Measurements from ENCODE around the gene PSD2.
"Not testable (repeated sequence)": the region's sequence is repeated elsewhere in the genome, so short reads cannot be mapped to it uniquely, and the experiment has no call there.

The PSD2 gene

DNA sequence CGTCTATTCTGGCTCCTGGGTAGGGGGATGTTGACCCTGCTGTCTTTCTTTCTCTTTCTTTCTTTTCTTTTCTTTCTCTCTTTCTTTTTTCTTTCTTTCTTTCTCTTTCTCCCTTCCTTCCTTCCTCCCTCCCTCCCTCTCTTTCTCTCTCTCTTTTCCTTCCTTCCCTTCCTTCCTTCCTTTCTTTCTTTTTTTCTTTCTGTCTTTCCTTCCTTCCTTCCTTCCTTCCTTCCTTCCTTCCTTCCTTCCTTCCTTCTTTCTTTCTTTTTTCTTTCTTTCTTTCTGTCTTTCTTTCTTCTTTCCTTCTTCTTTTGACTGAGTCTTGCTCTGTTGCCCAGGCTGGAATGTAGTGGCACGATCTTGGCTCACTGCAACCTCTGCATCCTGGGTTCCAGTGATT is 3.0 kb upstream of the PSD2 start:
- not testable (repeated sequence) for DNase-seq

DNA sequence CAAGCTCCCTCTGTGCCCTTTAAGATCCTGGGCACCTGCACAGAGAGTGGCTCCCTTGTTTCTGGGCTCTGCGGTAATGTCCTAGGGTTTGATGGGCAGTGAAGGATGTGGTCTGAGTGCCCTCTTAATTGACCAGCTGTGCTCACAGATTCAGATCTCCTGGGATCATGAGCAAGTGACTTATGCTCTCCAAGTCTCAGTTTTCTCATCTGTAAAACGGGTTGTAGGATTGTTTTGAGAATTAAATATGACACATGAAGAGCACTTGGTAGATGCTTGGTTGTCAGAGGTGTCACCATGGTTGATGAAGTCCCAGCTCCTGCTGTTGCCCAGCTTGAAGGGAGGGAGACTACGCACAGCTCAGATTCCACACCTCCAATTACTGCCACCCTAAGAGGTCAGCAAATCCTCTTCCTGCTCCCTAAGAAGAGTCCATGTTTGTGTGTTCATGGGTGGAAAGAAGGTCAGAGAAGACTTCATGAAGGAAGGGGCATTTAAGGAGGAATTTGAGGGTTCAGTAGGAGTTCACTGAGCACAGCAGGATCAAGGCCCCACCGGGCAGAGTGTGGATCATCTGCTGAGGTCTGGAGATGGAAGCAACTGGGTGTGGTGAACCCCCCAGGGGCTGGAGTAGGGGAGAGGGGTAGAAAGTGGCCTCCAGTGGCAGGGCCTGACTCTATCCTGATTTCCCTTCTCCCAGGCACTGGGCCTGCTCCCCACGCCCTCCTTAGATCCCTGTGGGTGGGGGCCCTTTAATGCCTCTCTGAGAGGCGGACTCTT is 1.4 kb upstream of the PSD2 start:
- no peak for DNase-seq

DNA sequence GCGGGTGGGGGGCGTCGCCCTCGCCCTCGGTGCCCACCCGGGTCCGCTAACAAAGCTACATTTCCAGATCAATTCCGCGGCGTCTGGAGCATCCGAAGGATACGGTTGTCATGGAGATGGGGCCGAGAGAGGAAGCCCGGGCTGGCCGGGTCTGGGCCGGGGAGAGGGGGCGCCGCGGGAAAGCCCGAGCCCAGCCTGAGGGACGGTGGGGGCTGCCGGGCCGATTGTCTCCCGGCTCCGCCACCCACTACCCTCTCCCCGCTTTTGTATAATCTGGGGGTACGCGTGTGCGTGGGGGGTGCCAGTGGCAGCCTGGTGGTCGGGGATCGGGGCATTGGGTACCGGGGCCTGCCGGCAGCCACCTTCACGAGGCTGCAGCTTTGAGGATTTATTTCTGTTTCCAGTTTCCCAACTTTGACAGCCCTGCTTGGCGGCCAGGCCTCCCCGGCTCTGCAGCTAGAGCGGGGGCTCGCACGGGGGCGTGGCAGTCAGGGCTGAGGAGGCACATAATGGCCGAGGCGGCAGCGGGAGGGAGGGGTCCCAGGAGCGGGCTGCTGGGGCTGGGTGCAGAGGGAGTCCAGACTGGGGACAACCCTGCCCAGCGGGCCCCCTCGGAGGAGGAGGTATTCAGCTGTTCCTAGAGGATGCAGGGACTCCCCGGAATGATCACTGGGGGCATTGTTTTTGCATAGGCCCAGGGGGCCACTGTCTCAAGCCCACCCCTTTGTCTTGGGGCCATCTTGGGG is 626 bp downstream of the PSD2 start:
- no peak for DNase-seq

DNA sequence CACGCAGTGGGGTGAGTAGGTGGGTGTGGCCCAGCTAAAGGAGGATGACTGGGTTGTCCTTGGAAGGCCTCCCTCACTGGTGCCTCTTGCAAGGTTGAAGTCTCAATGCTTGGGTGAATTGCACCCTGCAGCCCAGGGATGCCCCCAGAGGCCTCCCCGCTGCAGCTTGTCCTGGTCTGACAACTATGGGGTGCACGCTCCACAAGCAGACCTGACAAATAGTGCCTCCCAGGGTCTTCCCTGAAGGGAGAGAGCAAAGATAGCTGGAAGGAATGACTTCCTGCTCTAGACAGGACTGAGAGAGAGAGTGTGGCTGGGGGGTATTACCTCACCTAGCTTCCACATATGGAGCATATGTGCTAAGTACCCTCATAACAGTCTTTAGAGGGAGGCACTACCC is 1.7 kb downstream of the PSD2 start:
- DNase-seq = no peak

DNA sequence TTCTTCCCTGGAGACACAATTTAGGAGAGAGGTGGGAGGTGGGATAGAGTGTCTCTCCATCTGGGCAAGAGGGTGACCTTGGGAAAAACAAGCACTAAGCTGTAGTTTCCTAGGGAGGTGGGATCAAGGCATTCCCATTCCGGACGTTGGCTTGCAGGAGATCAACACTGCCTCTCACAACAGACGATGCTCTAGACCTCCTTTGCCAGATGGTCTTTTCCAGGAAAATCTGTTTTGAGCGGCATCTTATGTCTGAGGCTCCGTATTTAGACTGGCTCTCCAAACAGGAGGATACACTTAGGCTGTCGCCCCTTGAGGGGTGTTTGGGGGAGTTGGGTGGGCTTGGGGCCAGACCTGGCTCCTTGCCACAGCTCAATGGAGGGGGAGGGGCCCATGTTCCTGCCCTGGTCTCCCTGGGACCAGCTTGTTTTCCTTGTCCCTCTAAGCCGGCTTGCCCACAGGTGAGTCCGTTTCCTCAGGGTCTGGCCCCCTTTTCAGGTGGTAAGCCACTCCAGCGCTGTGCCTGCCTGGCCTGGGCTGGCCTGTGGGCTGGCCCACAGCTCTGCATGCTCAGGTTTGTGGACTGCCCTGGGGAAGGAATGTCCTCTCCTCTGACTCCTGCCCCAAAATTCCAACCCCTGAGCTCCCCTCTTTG is 2.4 kb downstream of the PSD2 start:
- no peak for DNase-seq

DNA sequence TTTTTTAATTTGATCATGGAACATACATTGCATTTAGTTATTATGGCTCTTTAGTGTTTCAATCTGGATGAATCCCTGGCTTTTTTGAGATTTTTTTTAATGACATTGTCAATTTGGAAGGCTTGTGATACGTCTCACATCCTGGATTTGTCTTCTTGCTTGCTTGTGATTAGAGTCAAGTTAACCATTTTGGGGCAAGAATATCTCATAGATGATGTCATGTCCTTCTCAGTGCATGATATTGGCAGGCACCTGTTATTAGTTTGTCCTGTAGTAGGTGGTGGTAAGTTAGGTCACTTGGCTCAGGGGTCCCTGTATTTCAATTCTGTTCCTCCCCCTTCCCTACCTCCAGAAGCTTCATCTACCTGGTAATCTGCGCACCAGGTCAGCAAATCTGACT is 3.3 kb downstream of the PSD2 start:
- DNase-seq = no peak

DNA sequence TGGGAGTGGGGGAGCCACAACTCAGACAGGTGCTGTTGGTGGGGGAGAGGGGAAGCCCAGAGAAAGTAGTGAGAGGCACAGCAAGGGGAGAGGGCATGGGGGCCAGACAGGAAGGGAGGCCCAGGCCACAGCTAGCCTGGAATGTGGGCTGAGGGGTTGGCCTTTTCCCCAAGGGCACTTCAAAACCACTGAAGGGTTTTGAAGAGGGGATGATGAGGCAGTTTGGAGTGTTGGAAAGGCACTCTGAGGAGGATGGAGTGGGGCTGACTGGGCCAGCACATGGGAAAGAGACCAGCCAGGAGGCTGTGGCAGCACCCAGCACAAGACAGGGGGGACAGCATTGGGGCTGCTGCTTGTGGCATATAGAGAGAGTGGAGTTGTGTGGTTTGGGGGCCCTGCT is 3.8 kb downstream of the PSD2 start:
- no peak for DNase-seq

DNA sequence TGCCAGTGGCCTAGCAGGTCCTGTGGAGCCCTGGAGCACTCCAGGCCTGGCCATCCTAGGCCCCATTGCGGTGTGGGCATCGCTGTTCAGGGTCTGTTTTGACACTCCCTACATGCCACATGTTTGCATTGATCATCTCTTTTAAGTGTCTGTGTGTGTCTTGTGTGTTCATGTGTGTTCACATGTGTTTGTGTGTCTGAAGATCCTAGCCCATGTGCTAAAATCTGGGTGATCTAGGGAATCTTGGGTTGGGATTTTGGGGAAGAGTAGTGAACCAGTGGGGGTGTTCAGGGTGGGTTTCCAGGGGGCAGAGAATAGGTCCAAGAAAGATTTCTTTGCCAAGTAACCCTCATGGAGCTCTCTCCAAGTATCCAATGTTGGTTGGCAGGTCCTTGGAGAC is 8.4 kb downstream of the PSD2 start:
- no peak for DNase-seq

DNA sequence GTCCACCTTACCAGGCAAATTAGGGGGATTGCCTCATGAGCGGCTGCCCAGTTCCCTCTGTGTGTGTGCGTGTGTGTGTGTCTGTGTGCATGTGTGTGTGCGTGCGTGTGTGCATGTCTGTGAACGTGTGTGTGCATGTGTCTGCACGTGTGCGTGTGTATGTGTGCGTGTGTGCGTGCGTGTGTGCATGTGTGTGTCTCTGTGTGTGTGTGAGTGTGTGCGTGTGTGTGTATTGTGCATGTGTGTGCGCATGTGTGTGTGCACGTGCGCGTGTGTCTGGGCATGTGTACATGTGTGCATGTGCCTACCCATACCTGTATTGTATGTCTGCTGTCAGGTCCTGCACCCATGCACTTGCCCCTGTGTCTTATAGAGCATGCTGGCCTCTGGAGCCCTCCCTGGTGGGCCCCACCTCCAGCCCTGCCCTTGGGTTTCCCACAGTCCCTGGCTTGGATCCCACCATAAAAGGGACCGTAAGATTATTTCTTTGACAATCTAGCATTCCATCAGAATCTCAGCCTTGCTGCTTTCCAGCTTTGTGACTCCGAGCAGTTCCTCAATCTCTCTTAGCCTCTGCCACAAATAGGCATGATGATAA is 9.3 kb downstream of the PSD2 start:
- no peak for DNase-seq

DNA sequence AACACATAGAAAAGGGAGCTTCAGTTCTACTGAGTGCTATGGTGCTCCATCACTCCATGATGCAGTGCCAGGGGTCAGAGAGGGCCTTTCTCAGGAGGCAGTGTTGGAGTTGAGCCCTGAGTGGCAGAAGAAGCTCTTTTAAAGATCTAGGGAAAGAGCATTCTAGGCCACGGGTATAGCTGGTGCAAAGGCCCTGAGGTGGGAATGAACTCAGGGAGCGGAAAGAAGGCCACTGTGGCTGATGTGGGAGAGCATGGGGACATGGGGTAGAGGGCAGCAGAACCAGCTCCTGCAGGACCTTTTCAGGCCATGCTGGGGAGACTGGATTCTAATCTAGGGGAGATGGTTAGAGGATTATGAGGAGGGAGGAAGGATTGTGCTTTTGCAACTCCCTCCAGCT is 9.9 kb downstream of the PSD2 start:
- DNase-seq = no peak

DNA sequence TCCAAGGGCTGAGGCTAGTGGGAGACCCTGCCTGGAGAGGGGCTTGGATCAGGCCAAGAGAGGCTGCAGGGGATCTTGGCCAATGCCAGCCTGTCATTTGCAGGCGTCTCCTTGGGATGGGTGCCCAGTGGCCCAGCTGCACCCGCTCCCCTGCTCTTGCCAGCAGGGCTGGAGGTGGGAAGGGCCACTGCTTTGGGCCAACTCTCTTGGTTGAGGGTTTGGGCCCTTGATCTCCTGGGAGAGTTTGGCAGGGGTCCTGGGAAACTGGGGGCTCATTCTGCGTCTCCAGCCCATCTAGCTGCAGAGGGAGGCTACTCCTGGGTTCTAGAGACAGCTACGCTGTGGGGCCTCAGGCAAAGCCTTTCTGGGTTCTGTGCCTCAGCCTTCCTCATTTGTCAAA is 10.5 kb downstream of the PSD2 start:
- no peak for DNase-seq

DNA sequence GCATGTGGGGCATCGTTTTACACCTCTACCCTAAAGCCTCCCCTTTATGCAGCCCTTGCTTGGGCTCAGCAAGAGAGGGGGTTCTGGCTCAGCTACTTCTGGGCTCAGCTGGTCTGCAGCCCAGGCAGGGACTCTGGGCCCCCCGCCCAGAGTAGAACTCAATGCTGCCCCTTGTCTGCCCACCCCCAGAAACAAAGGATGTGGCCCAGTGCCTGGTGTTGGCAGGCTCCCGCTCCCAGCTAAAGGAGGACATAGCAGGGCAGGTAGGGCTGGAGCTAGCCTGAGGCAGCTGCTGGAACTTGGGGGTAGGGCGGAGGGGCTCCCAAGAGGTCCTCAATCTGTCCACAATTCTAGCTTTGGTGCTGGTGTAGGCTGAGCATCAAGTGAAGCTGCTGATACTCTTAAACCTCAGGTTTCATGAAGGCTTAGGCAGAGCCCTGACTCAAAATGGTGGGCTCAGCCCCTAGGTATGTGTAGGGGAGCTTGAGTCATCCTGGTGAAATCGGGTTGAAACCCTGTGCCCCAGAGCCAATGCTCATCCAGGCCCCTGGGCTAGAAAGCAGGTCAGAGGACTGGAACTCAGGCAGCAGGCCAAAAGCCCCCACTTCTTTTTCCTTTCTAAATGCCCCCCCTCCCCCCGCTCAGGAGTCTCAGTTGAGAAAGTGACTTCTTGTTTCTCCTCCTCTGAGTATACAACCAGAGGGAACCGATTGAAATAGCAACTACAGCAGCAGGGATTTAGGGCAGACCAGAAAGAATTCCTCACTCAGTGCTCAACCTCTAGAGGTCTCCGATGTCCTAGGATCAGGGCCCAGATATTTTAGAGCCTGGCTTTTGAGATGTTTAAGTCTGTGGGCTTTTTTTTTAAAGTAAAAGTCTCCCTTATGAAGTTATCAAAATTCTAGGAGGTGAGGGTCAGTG is 11.4 kb downstream of the PSD2 start:
- DNase-seq = no peak

DNA sequence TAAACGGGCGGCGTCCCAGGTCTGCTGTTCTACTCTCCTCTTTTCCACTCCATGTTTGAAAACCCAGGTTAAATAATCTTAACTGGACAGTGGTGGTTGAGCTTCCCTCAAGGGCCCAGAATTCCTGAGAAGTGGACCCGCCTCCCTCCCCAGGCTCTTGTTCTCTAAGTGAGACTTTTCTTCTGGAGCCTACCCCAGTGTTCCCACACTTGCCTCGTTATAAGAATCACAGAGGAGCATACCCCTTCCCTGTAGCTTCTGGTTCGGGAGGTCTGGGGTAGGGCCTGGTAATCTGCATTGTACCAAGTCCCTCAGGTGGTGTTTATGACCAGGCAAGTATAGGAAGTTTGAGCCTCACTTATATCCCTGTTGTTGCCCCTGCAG is 12.0 kb downstream of the PSD2 start:
- DNase-seq = no peak

DNA sequence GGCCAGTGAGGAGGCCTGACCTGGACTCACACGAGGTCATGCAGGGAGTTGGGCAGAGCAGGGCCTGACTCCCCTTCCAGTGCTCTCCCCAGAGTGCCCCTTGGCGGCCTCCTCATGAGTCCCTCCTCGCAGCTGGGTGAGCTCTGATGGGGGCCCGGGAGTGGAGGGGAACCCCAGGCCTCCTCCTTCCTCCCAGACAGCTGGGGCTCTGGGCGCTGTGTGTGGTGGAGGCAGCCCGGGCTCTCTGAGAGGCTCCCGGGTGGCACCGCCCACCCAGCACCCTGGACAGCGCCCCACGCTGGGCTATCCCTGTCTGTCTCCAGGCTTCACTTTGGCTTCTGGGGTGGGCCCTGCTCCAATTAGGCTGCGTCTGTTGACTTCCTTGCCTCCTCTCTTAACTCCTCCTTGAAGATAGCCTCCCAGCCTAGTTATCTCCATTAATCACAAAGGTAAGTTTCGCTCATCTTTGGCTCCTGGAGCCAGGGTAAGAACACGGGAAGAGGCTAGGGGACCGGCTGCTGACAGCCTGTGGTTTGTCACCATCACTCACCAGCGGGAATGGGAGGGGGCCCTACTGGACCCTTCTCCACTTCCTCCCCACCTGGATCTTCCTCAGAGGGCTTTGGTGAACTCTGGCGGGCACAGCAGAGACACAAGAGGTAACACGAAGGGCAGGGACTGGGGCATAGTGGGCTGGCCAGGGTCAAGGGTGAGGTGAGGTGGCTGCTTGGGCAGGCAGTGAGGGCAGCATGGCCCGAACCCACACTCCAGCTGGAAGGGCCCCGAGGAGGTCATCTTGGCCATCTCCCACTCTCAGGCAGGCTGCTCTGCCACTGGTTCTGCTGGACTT is 13.1 kb downstream of the PSD2 start:
- no peak for DNase-seq

DNA sequence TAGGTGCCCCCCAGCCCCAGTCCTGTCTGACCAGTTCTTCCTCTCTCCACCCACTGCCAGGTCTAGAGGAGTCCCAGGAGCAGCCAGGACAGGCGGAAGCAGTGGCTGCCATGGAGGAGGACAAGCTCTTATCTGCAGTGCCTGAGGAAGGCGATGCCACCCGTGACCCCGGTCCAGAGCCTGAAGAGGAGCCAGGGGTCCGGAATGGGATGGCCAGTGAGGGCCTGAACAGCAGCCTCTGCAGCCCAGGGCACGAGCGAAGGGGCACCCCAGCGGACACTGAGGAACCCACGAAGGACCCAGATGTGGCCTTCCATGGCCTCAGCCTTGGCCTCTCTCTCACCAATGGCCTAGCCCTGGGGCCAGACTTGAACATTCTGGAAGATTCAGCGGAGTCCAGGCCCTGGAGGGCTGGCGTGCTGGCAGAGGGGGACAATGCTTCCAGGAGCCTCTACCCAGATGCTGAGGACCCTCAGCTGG is 13.8 kb downstream of the PSD2 start:
- no peak for DNase-seq

DNA sequence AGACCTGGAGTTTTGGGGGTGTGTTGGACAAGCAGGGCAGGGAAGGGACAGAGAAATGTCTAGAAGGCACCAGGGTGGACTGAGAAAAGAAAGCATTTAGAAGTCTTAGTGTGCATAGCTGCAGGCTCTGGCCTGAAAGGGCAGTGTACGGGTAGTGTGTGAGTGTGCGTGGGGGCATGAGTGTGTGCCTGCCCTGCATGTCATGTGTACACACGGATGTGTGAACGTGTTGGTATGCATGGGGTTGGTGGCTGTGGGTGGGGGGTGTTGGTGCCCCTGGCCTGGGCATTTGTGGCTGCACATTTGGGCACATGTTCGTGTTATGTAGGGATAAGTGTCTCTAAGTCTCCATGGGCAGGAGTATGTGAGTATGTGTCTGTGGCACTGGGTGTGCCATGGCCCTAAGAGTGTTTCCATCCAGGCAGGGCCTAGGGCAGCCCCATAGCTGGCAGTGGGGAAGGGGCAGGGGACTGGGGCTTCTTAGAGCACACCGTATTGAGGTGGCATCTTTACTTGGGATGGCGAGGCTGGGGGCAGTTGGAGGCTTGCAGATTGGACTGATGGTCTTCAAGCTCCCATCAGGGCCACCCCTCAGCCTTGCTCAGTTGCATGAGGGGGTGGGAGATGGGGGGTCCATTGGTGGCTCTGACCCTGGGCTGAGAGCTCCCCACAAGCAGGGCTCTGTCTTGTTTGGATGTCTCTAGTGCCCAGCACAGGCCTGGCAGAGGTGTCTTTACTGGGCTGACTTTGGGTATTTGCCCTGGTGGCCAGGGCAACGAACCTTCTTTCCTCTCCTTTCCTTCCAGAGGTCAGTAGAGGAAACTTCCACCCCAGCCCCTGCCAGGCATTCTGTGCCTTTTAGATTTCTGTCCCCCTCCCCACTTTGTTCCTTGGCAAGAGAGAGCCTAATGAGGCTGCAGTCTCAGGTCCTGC is 15.0 kb downstream of the PSD2 start:
- no peak for DNase-seq

DNA sequence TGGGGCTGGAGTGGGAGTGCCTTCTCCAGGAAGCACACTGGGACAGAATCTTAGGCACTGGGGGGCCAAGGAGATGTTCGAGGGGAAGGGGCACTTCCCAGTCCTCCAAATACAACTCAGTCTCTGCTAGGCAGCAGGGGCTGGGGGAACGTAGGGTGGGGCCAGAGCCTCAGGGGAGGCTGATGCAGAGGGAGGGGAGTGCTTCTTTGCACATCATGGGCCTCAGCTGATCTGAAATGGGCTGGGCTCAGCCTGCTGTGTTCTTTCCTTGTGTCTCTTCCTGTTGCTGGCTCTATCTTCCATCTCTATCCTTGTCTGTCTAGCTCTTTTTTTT is 15.6 kb downstream of the PSD2 start:
- no peak for DNase-seq

DNA sequence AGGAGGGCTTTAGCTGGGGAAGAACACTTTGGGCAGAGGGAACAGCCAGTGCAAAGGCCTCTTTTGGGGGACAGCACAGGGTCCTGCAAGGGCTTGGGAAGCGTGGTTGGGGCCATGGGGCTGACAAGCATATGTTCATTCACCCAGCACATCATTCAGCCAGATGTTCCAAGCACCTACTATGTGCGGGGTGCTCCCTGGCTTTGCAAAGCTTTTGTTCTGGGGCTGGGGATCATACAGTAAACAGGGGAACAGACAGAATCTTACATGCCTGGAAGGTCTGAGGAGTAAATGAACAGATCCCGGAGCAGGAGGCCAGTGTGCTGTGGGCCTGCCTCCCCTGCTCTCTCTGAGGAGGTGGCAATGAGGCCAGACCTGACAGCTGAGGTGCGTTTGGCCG is 16.7 kb downstream of the PSD2 start:
- no peak for DNase-seq

DNA sequence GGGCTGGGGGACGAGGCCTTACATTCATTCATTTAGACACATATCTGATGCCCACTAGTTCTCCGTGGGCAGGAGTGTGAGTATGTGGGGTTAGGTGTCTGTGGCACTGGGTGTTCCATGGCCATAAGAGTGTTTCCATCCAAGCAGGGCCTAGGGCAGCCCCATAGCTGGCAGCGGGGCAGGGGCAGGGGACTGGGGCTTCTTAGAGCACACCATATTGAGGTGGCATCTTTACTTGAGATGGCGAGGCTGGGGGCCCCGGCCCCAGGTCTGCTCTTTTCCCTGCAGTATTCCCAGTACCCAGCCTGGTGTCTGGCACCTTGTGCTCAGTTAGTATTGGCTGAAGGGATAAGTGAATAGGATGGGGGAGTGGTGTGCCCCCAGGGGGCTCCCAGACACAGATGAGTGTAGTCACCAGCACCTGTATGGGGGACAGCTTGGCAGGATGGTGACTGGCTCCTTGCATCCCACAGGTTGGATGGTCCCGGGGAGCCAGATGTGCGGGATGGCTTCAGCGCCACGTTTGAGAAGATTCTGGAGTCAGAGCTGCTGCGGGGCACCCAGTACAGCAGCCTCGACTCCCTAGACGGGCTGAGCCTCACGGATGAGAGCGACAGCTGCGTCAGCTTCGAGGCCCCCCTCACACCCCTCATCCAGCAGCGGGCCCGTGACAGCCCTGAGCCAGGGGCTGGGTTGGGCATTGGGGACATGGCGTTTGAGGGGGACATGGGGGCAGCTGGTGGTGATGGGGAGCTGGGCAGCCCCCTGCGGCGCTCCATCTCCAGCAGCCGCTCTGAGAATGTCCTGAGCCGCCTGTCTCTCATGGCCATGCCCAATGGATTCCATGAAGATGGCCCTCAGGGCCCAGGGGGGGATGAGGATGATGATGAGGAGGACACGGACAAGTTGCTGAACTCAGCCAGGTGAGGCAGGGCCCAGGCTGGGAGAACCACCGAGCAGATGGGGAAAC is 17.5 kb downstream of the PSD2 start:
- no peak for DNase-seq
